ENCODE data around the gene ZZZ3.
"Not testable (repeated sequence)": the region's sequence is repeated elsewhere in the genome, so short reads cannot be mapped to it uniquely, and the experiment has no call there.

GRCh38 chr1:77646224-77646623 is 36.2 kb downstream of the ZZZ3 start:
- TF ChIP-seq ZNF70 (CRISPR knock-in tag; IDR thresholded peaks at IDR 0.05); ARNTL (CRISPR knock-in tag; IDR thresholded peaks at IDR 0.05; ENCODE audit: borderline replicate concordance, low read depth); GLIS3 (CRISPR knock-in tag; IDR thresholded peaks at IDR 0.05); TCF4 (CRISPR knock-in tag; IDR thresholded peaks at IDR 0.05; ENCODE audit: borderline replicate concordance); CREB5 (CRISPR knock-in tag; IDR thresholded peaks at IDR 0.05; ENCODE audit: low read depth): not testable (repeated sequence)

All from SK-N-SH treated with all-trans-retinoic acid at 6 μM for 48 hours (cell line).